HUDEP-2 (cell line): Measurements from ENCODE around the gene KANTR.

Source experiments
- DNase-seq, 76 experiments: peaks; one replicate each; lab custom pipeline; 2025; ENCODE audit not compliant: unreplicated experiment in 76 of 76; lab: John Stamatoyannopoulos, UW

Gene KANTR

DNA sequence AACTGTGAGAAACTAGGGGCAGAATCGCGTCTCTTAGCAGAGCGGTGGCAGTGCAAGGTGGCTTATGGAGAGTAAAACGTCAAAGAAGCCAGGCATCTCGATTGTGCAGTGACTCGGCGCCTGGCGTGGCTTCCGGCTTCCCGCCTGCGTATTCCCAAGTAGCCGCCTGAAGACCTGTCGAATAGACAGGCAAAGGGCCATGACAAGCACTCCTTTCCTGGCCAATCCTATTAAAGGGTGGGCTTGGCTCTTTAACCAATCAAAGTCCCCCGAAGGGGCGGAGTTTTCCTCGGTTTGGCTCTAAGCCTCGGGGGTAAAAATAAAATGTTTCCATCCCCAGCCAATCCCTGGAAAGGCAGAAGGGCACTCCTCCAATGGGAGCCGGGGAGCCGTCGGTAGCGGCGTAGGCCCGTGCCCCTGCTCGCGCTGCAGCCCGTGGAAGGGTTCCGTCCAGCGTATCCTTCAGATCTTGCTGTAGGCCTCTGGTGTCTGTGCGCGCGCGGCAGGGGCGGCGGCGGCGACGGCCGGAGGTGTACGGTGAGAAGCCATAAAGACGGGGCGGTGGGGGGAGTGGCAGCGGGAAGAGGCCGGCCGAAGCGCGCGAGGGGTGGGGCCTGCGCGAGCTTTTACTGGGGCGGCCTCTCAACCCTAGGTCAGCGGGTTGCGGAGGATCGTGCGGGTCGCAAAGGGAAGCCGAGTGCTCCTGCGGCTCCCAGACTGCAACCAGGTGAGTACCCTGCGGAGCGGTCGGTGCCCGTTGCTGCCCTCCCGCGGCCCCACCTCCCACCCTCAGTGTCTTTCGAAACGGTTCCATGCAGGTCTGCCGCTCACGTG, at the start of gene KANTR:
KANTR (plus strand) TSS at position 395 of the 834 bp plus-strand sequence. CDS start 30,131 bp downstream, outside the sequence.
- peak in 74 of 76 experiments; percentile 3 to 93 (median 78) for DNase-seq

- DNase-seq: no peak
Measured at GRCh38 chrX:53044995-53045394, 48.9 kb upstream of the KANTR start.

GRCh38 chrX:53047228-53047627, 46.7 kb upstream of the KANTR start:
- DNase-seq: no peak

- peak in 4 of 76 experiments; percentile 1 to 39 (median 16) for DNase-seq
Measured at GRCh38 chrX:53048169-53049126, 45.5 kb upstream of the KANTR start, which contains the start of gene GPR173. Gene GPR173, plus strand, starts transcription at chrX:53048789. Its CDS starts 27,833 bp downstream, at chrX:53076622.

GRCh38 chrX:53049127-53049517, 44.8 kb upstream of the KANTR start:
- no peak for DNase-seq

DNA sequence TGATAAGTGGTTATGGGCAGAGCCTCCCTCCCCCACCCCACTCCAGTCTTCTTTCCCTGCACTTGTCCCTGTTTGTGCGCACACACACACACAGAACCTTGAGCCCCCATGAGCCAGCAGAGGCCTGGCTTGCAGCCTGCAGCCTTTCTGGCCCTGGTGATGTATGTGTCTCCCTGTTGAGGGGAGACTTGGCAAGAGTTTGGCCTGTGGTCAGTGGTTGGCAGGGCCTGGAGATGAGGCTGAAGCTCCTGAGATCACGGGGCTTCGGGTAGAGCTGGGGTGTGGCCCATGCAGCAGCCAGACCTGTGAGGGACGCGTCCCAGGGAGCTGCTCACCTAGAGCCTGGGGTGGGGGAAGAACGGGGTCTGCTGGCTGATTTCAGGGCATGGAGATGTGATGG, 43.1 kb upstream of the KANTR start:
- DNase-seq: peak in 13 of 76 experiments; percentile 0 to 21 (median 8)

GRCh38 chrX:53055244-53055849, 38.6 kb upstream of the KANTR start:
- DNase-seq: no peak

DNA sequence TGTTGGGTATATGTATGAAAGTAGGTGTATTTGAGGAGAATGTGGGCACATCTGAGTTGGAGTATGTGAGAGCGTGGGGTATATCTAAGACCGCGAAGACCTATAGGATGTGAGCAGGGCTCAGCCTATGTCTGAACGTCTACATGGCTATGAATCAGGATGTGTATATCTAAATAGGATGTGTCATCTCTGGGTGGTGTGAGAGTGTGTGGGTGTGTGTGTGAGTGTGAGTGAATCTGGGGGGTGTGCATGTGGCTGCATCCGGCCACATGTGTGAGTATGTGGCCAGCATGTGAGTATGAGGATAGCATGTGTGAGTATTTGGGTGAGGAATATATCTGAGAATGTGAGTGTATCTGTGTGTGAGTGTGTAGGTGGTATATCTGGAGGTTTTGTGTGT, 37.6 kb upstream of the KANTR start:
- no peak for DNase-seq

DNA sequence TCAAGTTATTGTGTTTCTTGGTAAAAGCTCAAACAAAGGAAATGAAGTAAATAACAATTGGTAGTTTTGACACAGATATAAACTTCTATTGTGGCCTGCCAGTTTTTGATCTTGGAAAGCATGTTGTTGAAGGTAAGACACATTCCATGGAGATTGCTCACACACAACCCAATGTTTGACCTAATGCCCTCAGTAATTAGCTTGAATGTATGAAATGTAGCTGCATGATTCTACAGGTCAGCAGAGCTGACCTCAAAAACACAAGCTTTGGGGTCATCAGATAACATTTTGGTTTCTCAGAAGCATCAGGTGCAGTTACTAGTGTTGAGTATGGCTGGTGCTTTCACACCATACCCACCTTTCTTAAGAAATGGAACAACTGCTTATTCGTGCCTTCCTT, 28.8 kb upstream of the KANTR start:
- DNase-seq: no peak

DNA sequence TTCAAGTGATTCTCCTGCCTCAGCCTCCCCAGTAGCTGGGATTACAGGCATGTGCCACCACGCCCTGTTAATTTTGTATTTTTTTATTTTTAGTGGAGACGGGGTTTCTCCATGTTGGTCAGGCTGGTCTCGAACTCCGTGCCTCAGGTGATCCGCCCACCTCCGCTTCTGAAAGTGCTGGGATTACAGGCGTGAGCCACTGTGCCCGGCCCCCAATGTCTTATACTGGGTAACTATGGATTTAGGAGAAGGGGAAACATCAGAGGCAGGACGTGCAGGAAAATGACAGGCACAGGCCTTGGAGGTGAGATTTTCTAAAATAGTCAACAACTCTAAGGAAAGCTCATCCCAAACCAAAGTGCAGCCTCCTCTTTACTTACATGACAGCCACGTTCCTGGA, 22.9 kb upstream of the KANTR start:
- DNase-seq: no peak

DNA sequence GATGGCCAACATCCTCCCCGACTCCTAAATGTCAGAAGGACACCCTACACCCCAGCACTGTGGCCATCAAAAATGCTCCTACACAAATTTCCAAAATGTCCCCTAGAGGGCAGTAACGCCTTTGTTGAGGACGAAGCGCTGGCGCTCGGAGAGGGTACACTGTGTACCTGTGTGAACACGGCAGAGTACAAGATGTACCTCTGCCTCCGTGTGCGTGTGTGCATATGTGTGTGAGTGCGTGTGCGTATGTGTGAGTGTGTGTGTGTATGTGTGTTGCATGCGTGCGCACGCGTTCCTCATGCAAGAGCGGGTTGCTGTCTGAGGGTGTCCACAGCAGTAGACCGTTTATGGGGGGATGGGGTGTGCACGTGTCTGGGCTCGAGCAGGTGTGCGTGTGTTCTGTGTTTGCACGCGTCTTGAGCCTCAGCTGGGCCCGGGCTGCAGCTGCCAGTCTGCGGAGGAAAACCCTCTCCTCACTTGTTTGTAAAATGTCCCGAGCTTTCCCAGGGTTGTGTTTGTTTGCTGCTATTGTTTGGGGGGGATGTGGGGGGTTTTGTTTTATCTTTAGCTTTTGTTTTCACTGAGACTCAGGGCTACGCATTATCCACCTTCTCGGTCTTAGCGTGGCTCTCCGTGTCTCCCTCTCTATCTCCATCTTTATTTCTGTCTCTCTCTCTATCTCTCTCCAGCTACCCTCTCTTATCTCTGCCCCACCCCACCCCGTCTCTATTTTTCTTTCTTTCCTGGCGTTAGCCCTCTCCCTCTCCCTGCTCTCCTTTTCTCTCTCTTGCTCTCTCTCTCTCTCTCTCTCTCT, 22.1 kb upstream of the KANTR start:
- DNase-seq: peak in 58 of 76 experiments; percentile 1 to 69 (median 28)

- no peak for DNase-seq
Measured at GRCh38 chrX:53072418-53073114, 21.4 kb upstream of the KANTR start.

- no peak for DNase-seq
Measured at GRCh38 chrX:53073115-53073586, 20.8 kb upstream of the KANTR start.

- peak in 1 of 76 experiments; percentile 2 for DNase-seq
Measured at GRCh38 chrX:53075011-53075410, 18.9 kb upstream of the KANTR start.

DNA sequence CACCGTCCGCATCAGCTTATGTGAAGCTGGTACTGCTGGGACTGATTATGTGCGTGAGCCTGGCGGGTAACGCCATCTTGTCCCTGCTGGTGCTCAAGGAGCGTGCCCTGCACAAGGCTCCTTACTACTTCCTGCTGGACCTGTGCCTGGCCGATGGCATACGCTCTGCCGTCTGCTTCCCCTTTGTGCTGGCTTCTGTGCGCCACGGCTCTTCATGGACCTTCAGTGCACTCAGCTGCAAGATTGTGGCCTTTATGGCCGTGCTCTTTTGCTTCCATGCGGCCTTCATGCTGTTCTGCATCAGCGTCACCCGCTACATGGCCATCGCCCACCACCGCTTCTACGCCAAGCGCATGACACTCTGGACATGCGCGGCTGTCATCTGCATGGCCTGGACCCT, 17.3 kb upstream of the KANTR start:
- DNase-seq: no peak

DNA sequence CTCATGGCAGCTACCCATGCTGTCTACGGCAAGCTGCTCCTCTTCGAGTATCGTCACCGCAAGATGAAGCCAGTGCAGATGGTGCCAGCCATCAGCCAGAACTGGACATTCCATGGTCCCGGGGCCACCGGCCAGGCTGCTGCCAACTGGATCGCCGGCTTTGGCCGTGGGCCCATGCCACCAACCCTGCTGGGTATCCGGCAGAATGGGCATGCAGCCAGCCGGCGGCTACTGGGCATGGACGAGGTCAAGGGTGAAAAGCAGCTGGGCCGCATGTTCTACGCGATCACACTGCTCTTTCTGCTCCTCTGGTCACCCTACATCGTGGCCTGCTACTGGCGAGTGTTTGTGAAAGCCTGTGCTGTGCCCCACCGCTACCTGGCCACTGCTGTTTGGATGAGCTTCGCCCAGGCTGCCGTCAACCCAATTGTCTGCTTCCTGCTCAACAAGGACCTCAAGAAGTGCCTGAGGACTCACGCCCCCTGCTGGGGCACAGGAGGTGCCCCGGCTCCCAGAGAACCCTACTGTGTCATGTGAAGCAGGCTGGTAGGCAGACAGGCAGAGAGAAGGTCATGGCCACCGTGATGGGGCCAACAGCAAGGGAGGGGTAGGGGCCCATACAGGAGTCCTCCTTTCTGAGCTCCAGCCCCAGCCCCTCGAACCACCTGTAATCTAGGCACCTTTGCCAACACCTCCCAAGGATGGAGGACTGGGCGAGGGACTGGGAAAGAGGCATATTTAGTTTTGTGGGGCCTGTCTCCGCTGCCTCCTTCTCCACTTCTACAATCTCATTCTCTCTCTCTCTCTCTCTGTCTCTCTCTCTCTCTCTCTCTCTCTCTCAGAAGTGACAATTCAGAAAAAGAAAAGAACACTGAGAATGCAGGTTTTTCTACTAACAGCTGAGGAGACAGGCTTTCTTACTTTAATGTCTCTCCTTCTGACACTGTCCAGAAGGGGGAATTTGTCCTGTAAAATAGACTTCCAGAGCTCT, 16.4 kb upstream of the KANTR start:
- DNase-seq: peak in 13 of 76 experiments; percentile 0 to 24 (median 4)

GRCh38 chrX:53078943-53079342, 15.0 kb upstream of the KANTR start:
- DNase-seq: no peak
